ACC112 (cell line): ENCODE measurements around the gene SDCCAG8.

Source experiments
- H2AFZ ChIP-seq: fragments of 200-600 bp; sonication (generic); one replicate; pipeline ENCODE4 v1.6.0; 2017; ENCODE audit warnings: antibody characterized with exemption, low read length; ENCODE audit not compliant: unreplicated experiment
- H3K27ac ChIP-seq: fragments of 200-600 bp; sonication (generic); 2 replicates; pipeline ENCODE4 v1.5.1; 2014; ENCODE audit warnings: low read depth, mild to moderate bottlenecking, antibody characterized with exemption, low read length, moderate library complexity
- H3K27me3 ChIP-seq: fragments of 200-600 bp; sonication (generic); 2 replicates; pipeline ENCODE4 v1.6.1; 2014; ENCODE audit warnings: mild to moderate bottlenecking, antibody characterized with exemption, low read length, moderate library complexity, mixed read lengths; ENCODE audit not compliant: insufficient read depth
- H3K36me3 ChIP-seq: fragments of 200-600 bp; sonication (generic); 2 replicates; pipeline ENCODE4 v1.6.1; 2016; ENCODE audit warnings: mild to moderate bottlenecking, antibody characterized with exemption, low read length, moderate library complexity, mixed read lengths; ENCODE audit not compliant: insufficient read depth
- H3K4me1 ChIP-seq: fragments of 200-600 bp; sonication (generic); one replicate; pipeline ENCODE4 v1.6.1; 2016; ENCODE audit warnings: low read length, mixed read lengths; ENCODE audit not compliant: insufficient read depth, unreplicated experiment, control insufficient read depth
- H3K4me3 ChIP-seq: fragments of 200-600 bp; sonication (generic); 2 replicates; pipeline ENCODE4 v1.5.1; 2014; ENCODE audit warnings: mild to moderate bottlenecking, low read depth, low read length
- H3K79me2 ChIP-seq: fragments of 200-600 bp; sonication (generic); one replicate; pipeline ENCODE4 v1.6.0; 2016; ENCODE audit warnings: low read length; ENCODE audit not compliant: control insufficient read depth, unreplicated experiment, insufficient read depth

SDCCAG8 gene

DNA sequence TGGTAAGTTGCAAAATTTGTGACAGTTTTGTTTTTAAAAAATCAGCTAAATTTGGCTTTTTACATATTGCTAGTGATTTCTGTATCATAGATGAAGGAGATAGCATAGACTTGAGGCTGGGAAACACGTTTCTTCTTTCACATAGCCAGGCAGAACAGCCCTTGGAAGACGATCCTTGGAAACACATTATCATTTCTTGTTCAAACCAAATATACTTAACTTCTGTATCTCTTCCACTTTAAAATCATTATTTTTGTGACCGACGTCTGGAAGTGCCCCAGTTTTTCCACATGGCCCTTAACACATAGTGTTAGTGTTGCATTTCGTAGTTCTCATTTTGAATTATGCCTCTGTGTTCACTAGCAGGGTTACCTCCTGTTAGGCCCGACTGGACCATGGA lies 193.5 kb downstream of the SDCCAG8 start:
- H3K27ac ChIP-seq = no peak overlapping the region
- no peak overlapping the region for H2AFZ ChIP-seq
- H3K27me3 ChIP-seq = no peaks in the 10 kb centered on the region
- H3K4me3 ChIP-seq = no peak overlapping the region
- no peaks in the 10 kb centered on the region for H3K79me2 ChIP-seq
- H3K36me3 ChIP-seq = no peaks in the 10 kb centered on the region
- H3K4me1 ChIP-seq = no peaks in the 10 kb centered on the region

DNA sequence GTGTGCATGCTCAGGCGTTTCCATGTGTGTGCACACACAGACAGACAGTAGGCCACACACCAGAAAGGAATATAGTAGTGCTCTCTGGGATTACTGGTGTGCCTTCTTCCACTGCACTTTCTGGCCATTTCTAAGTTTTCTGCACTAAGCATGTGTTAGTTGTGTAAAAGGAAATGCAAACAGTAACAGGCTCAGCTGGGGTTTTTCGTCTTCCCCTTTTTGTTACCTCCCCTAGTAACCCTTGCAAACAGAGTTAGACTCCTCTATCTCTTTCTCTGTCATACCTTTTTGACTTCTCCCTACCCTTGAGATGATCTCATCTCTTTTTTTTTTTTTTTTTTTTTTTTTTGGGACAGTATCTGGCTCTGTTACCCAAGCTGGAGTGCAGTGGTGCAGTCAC lies 196.3 kb downstream of the SDCCAG8 start:
- no peaks in the 10 kb centered on the region for H3K4me1 ChIP-seq

DNA sequence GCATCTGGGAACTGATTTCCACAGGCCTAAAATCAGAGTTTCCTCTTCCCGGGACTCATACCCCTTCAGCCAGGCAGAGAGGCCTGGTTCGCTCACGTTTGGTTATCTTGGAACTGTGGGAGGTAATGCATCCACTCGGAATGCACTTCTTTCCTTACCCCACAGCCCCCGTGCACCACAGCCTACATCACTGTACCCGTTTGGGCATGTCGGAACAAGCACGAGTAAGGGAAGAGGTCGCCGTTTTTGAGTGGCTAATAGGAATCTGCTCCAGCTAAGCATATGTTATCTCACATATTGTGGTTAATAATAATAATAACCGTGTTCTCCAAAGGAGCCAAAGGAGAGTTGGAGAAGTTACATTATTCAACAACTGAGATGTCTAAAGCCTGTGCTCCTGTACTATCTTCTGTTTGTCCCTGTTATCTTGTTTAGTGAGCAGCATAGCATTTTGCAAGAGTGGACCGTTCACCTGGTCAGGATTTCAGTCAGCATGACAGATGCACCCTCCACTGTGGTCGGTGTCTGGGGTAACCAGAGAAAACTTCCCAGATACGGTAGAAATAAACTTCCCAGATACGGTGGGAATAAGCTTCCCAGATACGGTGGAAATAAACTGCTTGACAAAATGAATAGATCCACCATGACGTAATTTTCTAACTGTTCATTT lies 198.6 kb downstream of the SDCCAG8 start:
- no peak overlapping the region for H3K4me3 ChIP-seq
- no peaks in the 10 kb centered on the region for H3K36me3 ChIP-seq
- no peak overlapping the region for H2AFZ ChIP-seq
- no peaks in the 10 kb centered on the region for H3K27me3 ChIP-seq
- H3K79me2 ChIP-seq = no peaks in the 10 kb centered on the region
- H3K4me1 ChIP-seq = no peaks in the 10 kb centered on the region
- no peak overlapping the region for H3K27ac ChIP-seq

More for the DNA sequence above, 196.3 kb downstream of the SDCCAG8 start:
- H3K27ac ChIP-seq = no peak overlapping the region
- no peaks in the 10 kb centered on the region for H3K36me3 ChIP-seq
- no peak overlapping the region for H2AFZ ChIP-seq
- no peaks in the 10 kb centered on the region for H3K79me2 ChIP-seq
- H3K27me3 ChIP-seq = no peaks in the 10 kb centered on the region
- no peak overlapping the region for H3K4me3 ChIP-seq

DNA sequence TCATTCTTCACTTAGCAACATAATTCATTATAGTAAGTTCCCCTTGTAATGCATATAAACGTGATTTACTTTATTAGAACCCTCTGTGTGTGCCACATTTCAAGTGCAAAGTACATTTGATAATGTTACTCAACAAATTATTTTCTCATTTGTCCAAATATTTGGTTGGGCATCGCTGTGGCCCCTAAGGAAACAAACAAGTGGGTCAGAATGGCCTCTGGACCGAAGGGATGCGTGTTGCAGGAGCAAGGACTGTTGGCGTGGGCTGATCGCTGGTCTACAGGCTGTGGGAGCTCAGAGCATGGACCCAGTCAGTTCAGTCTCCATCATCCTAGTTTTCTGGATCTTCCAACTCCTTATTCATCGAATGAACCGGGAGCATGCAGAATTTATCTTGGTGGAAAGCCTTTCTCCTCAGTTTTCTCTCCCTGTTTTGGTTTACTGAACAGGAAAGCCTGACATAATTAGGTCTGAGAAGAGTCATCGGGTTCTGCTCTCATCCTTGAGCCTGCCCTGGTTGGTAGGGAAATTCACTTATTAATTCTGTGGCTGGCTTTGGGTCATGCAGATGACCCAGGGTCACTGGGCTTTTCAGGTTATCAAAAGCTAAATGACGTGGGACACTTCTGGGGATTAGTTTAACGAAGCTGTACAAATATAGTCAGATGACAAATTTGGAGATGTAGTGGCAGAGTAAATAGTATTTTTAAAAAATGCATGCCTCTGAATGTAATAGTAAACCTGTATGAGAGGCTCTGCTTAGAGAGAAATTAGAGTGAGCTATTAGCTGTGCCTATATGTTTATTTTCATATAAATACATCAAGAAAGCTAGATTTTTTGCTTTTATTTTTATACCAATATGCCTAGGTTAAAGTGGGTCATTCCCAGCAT lies 200.2 kb downstream of the SDCCAG8 start:
- H3K27me3 ChIP-seq = no peaks in the 10 kb centered on the region
- H3K4me1 ChIP-seq = no peaks in the 10 kb centered on the region
- no peak overlapping the region for H3K4me3 ChIP-seq
- no peak overlapping the region for H2AFZ ChIP-seq
- H3K27ac ChIP-seq = no peak overlapping the region
- H3K36me3 ChIP-seq = no peaks in the 10 kb centered on the region
- no peaks in the 10 kb centered on the region for H3K79me2 ChIP-seq

DNA sequence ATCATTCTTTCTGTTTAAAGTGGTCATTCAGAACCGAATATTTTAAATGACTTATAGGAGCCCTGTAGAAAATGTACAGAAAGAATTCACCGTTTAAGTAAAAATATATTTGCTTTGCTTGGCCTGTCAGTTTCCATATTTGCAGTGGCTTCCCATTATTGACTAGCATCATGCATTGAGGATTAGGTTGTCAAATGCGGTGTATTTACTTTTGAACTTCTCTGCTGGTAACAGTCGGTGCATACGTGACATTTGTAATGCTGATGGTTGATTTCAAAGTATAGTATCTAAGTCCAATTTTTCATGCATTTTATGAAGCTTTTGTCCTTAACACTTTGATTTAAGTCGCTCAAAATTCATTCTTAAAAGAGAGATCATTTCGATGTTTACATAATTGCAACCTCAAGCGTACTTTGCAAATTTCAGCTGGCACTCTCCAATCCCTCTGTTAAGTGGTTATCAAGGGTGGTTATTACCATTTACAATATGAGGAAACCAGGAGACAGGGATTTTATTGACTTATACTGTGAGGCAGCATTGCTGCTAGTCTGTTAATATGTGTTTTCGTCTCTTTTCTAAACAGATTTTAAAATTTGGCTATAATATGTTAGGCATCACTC lies 201.6 kb downstream of the SDCCAG8 start:
- H3K27me3 ChIP-seq = no peaks in the 10 kb centered on the region
- no peak overlapping the region for H3K4me3 ChIP-seq

DNA sequence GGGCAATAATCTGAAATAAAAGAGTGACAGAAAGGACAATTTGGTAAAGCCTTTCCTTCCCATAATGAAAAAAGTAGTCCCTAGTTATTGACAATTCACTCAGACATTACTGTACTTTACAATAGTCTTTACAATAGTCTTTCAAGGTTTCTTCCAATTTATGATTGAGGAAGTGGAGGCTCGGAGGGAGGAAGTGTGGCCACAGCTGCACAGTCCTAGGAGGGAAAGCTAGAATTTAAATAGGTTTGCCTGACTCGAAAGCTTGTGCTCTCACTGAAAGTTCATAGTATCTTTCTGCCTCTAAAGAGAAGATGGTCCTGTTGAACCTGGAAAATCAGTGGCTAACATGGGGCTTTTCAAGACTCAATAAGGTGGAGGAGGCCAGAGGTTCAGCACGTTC lies 203.2 kb downstream of the SDCCAG8 start:
- Histone ChIP-seq H3K36me3 (no peaks in the 10 kb centered on the region; the same call in 1 of the 2 replicates), H3K79me2 (no peaks in the 10 kb centered on the region), H2AFZ (no peak overlapping the region), H3K27me3 (no peaks in the 10 kb centered on the region), H3K4me1 (no peaks in the 10 kb centered on the region), H3K4me3 (no peak overlapping the region), H3K27ac (no peak overlapping the region)

More for the DNA sequence above, 201.6 kb downstream of the SDCCAG8 start:
- Histone ChIP-seq H3K36me3 (no peaks in the 10 kb centered on the region; the same call in 1 of the 2 replicates), H3K27ac (no peak overlapping the region), H2AFZ (no peak overlapping the region), H3K79me2 (no peaks in the 10 kb centered on the region), H3K4me1 (no peaks in the 10 kb centered on the region)

DNA sequence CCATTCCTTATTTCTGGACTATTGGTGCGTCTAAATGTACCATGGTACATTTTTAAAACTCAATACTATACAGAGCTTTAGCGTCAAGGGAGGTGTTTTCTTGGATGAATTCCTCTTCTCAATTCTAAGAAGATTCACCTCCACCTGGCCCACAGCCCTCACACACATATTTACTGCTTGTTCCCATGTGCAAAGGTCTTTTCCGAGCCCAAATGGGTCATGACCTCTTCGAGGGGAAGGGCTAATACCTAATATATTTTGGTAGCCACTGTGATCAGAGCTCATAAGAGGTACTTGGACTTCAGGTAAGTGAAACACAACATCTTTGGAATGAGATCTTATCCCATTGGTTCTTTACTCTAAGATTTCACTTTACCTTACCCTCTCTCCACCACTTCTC lies 205.9 kb downstream of the SDCCAG8 start:
- H3K27ac ChIP-seq = no peak overlapping the region

DNA sequence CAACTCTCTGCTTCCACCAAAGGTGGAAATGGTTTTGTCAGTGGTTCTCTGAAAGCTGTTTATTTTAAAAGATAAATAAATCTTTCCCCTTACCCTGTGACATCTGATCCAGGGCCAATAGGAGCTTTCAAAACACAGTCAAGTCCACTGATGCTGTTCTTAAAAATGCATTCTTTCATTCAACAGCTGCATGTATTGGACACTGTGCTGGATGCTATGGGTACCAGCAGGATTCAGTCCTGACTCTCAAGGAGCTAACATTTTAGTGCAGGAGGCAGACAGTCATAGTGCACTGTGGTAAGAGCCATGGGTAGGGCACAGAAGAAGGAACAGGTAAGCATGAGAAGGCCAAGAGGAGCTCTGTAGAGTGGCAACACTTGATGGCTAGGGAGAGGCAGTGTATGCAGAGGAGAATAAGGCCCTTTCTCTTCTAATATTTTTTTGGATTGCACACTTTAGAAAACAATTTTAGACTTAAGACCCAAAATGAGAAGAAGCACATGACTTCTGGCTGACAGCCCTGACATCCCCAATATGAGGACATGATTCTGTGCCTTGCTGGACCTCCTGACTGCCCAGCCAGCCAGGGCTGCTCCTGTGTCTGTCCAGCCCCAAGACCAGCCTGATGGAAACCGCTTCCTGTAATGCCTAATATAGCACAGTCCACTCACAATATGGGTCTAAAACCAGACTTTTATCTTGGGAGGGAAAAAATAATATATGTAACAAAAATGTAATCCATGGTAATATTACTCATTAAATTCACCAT lies 207.3 kb downstream of the SDCCAG8 start:
- H3K36me3 ChIP-seq = no peaks in the 10 kb centered on the region; the same call in 1 of the 2 replicates
- no peaks in the 10 kb centered on the region for H3K4me1 ChIP-seq
- no peak overlapping the region for H3K4me3 ChIP-seq
- no peaks in the 10 kb centered on the region for H3K27me3 ChIP-seq
- no peak overlapping the region for H3K27ac ChIP-seq
- H2AFZ ChIP-seq = no peak overlapping the region
- no peaks in the 10 kb centered on the region for H3K79me2 ChIP-seq

More for the DNA sequence above, 205.9 kb downstream of the SDCCAG8 start:
- no peaks in the 10 kb centered on the region; the same call in 1 of the 2 replicates for H3K36me3 ChIP-seq
- no peak overlapping the region for H3K4me3 ChIP-seq
- no peaks in the 10 kb centered on the region for H3K4me1 ChIP-seq
- H2AFZ ChIP-seq = no peak overlapping the region
- no peaks in the 10 kb centered on the region for H3K27me3 ChIP-seq
- H3K79me2 ChIP-seq = no peaks in the 10 kb centered on the region

DNA sequence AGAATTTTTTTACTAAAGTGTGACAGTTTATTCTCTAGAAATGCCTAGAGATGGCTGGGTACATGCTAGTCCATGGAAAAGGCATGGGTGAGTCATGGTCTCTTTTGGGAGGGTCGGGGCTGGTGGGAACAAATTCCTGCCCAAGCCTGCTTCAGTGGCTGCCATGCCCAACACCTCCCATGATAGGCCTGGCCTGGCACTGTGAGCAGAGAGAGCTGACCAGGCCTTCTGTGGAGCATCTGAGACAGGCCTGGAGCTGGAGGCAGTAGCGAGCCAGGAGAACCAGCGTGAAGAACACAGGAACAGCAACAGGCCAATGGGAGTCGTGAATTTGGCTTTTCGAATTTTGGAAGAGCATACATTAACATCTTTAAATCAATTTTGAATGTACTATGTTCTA lies 209.2 kb downstream of the SDCCAG8 start:
- H3K4me1 ChIP-seq = no peaks in the 10 kb centered on the region
- H3K27ac ChIP-seq = no peak overlapping the region
- no peak overlapping the region for H3K4me3 ChIP-seq
- H3K79me2 ChIP-seq = no peaks in the 10 kb centered on the region
- H3K36me3 ChIP-seq = no peaks in the 10 kb centered on the region; the same call in 1 of the 2 replicates
- no peak overlapping the region for H2AFZ ChIP-seq
- H3K27me3 ChIP-seq = no peaks in the 10 kb centered on the region

DNA sequence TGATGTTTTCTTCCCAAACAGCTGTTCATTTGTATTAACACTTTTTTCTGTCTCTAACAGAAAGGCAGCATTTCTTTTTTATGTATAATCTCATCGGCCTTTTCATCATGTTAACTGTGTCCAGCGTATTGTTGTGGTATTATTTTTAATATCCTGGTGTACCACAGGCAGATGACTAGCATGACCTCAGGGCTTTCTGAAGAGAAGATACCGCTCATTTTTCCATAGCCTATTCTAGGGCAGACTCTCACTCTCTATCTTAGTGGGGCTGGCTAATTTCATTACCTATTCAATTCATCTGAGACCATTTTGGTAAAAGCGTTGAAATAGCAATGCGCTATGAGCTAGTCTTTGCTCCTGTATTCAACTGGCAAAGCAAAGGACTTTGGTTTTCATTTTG lies 209.9 kb downstream of the SDCCAG8 start:
- no peak overlapping the region for H2AFZ ChIP-seq
- H3K79me2 ChIP-seq = no peaks in the 10 kb centered on the region
- no peaks in the 10 kb centered on the region for H3K27me3 ChIP-seq
- H3K27ac ChIP-seq = no peak overlapping the region
- H3K4me3 ChIP-seq = no peak overlapping the region
- no peaks in the 10 kb centered on the region for H3K4me1 ChIP-seq
- H3K36me3 ChIP-seq = no peaks in the 10 kb centered on the region; the same call in 1 of the 2 replicates
